Neuron (in vitro differentiated cells): ENCODE data around the gene SOCS4.
"Not testable (repeated sequence)": the region's sequence is repeated elsewhere in the genome, so short reads cannot be mapped to it uniquely, and the experiment has no call there.

ENCODE experiments used
- H2AFZ ChIP-seq: one replicate; pipeline ENCODE4 v1.6.1; 2013; ENCODE audit warnings: low read depth, mild to moderate bottlenecking, inconsistent platforms, low read length, moderate library complexity
- H3K27me3 ChIP-seq: one replicate; pipeline ENCODE4 v1.6.1; 2013; ENCODE audit warnings: low read length; ENCODE audit not compliant: insufficient read depth
- H3K36me3 ChIP-seq: one replicate; pipeline ENCODE4 v1.6.1; 2013; ENCODE audit warnings: low read length; ENCODE audit not compliant: insufficient read depth
- H3K4me1 ChIP-seq: one replicate; pipeline ENCODE4 v1.6.1; 2013; ENCODE audit warnings: low read length; ENCODE audit not compliant: insufficient read depth
- H3K4me3 ChIP-seq: 2 replicates; pipeline ENCODE4 v1.5.1; 2013; ENCODE audit warnings: mild to moderate bottlenecking, low read length, moderate library complexity
- H3K9me3 ChIP-seq: one replicate; pipeline ENCODE4 v1.6.1; 2013; ENCODE audit warnings: low read length

SOCS4 gene

GRCh38 chr14:55057919-55058318, 30.9 kb downstream of the SOCS4 start:
- Histone ChIP-seq H3K9me3 (peaks cover 12% of the 10 kb centered on the region), H3K4me1 (peaks cover 7% of the 10 kb centered on the region), H3K4me3 (no peak overlapping the region), H2AFZ (no peak overlapping the region), H3K27me3 (no peaks in the 10 kb centered on the region), H3K36me3 (peaks cover 84% of the 10 kb centered on the region)

GRCh38 chr14:55059333-55059732, 32.3 kb downstream of the SOCS4 start:
- no peak overlapping the region for H2AFZ ChIP-seq

GRCh38 chr14:55062517-55063351, 35.7 kb downstream of the SOCS4 start:
- H3K36me3 ChIP-seq, result peaks cover 89% of the 10 kb centered on the region

More at GRCh38 chr14:55059333-55059732, 32.3 kb downstream of the SOCS4 start:
- no peaks in the 10 kb centered on the region for H3K4me1 ChIP-seq
- no peaks in the 10 kb centered on the region for H3K27me3 ChIP-seq
- H3K36me3 ChIP-seq, result peaks cover 85% of the 10 kb centered on the region
- H3K4me3 ChIP-seq, result no peak overlapping the region
- H3K9me3 ChIP-seq, result peaks cover 12% of the 10 kb centered on the region

GRCh38 chr14:55064896-55065295, 37.9 kb downstream of the SOCS4 start:
- H3K4me1 ChIP-seq, H3K9me3 ChIP-seq, H2AFZ ChIP-seq, H3K4me3 ChIP-seq, H3K27me3 ChIP-seq: not testable (repeated sequence)
- peaks cover 73% of the 10 kb centered on the region for H3K36me3 ChIP-seq

More at GRCh38 chr14:55062517-55063351, 35.7 kb downstream of the SOCS4 start:
- H3K9me3 ChIP-seq, result peaks cover 3% of the 10 kb centered on the region
- no peak overlapping the region for H3K4me3 ChIP-seq
- H3K27me3 ChIP-seq, result no peaks in the 10 kb centered on the region
- no peak overlapping the region for H2AFZ ChIP-seq
- no peaks in the 10 kb centered on the region for H3K4me1 ChIP-seq

GRCh38 chr14:55065411-55065810, 38.4 kb downstream of the SOCS4 start:
- no peaks in the 10 kb centered on the region for H3K9me3 ChIP-seq
- peaks cover 71% of the 10 kb centered on the region for H3K36me3 ChIP-seq
- H3K27me3 ChIP-seq, result no peaks in the 10 kb centered on the region
- no peak overlapping the region for H3K4me3 ChIP-seq
- H2AFZ ChIP-seq, result no peak overlapping the region
- H3K4me1 ChIP-seq, result no peaks in the 10 kb centered on the region

GRCh38 chr14:55066223-55066622, 39.2 kb downstream of the SOCS4 start:
- no peaks in the 10 kb centered on the region for H3K9me3 ChIP-seq
- H3K36me3 ChIP-seq, result peaks cover 63% of the 10 kb centered on the region
- H2AFZ ChIP-seq, result no peak overlapping the region
- no peaks in the 10 kb centered on the region for H3K4me1 ChIP-seq
- H3K27me3 ChIP-seq, result no peaks in the 10 kb centered on the region
- H3K4me3 ChIP-seq, result no peak overlapping the region

GRCh38 chr14:55070981-55071411, 44.0 kb downstream of the SOCS4 start:
- peaks cover 15% of the 10 kb centered on the region for H3K36me3 ChIP-seq
- no peak overlapping the region for H2AFZ ChIP-seq
- peaks cover 21% of the 10 kb centered on the region for H3K4me1 ChIP-seq
- H3K27me3 ChIP-seq, result no peaks in the 10 kb centered on the region
- no peaks in the 10 kb centered on the region for H3K9me3 ChIP-seq
- no peak overlapping the region for H3K4me3 ChIP-seq

GRCh38 chr14:55071870-55072640, 45.0 kb downstream of the SOCS4 start:
- Histone ChIP-seq H3K36me3 (peaks cover 8% of the 10 kb centered on the region), H3K27me3 (no peaks in the 10 kb centered on the region), H3K4me3 (no peak overlapping the region), H3K9me3 (no peaks in the 10 kb centered on the region), H2AFZ (no peak overlapping the region), H3K4me1 (peaks cover 23% of the 10 kb centered on the region)

- no peak overlapping the region for H2AFZ ChIP-seq
- H3K9me3 ChIP-seq, result no peaks in the 10 kb centered on the region
- H3K36me3 ChIP-seq, result no peaks in the 10 kb centered on the region
- H3K27me3 ChIP-seq, result no peaks in the 10 kb centered on the region
- peaks cover 25% of the 10 kb centered on the region for H3K4me1 ChIP-seq
- H3K4me3 ChIP-seq, result no peak overlapping the region
Measured at GRCh38 chr14:55073856-55074255, 46.8 kb downstream of the SOCS4 start.

GRCh38 chr14:55074662-55075061, 47.6 kb downstream of the SOCS4 start:
- Histone ChIP-seq H3K4me1 (peaks cover 25% of the 10 kb centered on the region), H3K4me3 (no peak overlapping the region), H2AFZ (no peak overlapping the region), H3K36me3 (no peaks in the 10 kb centered on the region), H3K27me3 (no peaks in the 10 kb centered on the region), H3K9me3 (no peaks in the 10 kb centered on the region)

GRCh38 chr14:55075628-55076175, 48.7 kb downstream of the SOCS4 start:
- no peaks in the 10 kb centered on the region for H3K9me3 ChIP-seq
- H3K27me3 ChIP-seq, result no peaks in the 10 kb centered on the region

GRCh38 chr14:55077170-55078151, 50.4 kb downstream of the SOCS4 start:
- Histone ChIP-seq H3K4me3 (no peak overlapping the region), H3K4me1 (peaks cover 14% of the 10 kb centered on the region), H3K9me3 (no peaks in the 10 kb centered on the region), H3K27me3 (no peaks in the 10 kb centered on the region), H2AFZ (no peak overlapping the region), H3K36me3 (no peaks in the 10 kb centered on the region)

More at GRCh38 chr14:55075628-55076175, 48.7 kb downstream of the SOCS4 start:
- Histone ChIP-seq H3K36me3 (no peaks in the 10 kb centered on the region), H3K4me3 (no peak overlapping the region), H2AFZ (no peak overlapping the region), H3K4me1 (peaks cover 25% of the 10 kb centered on the region)
